HEK293 (cell line): ENCODE data around the gene PLEKHA6.

Experiments used
- MYNN ChIP-seq: fragments of 450-650 bp; formaldehyde crosslinking; IDR thresholded peaks from 2 replicates; pipeline ENCODE4 v1.5.1; 2016; ENCODE audit warnings: missing biosample characterization, missing genetic modification characterization, borderline replicate concordance
- SALL2 ChIP-seq: fragments of 450-650 bp; formaldehyde crosslinking; IDR thresholded peaks from 2 replicates; pipeline ENCODE4 v1.5.0; 2017; ENCODE audit warnings: missing biosample characterization, mild to moderate bottlenecking, missing genetic modification characterization, borderline replicate concordance
- ZNF274 ChIP-seq, 2 experiments: fragments of 200-500 bp in 1 of 2; fragments of 450-650 bp in 1 of 2; sonication (Bioruptor generic) in 1 of 2; formaldehyde crosslinking in 1 of 2; IDR thresholded peaks; 2 replicates each; pipeline versions ENCODE4 v1.5.1 to v1.6.1; 2014 to 2016; ENCODE audit warnings: borderline replicate concordance in 1 of 2, inconsistent platforms in 1 of 2, low read length in 1 of 2, missing biosample characterization in 1 of 2, missing genetic modification characterization in 1 of 2
- TF ChIP-seq, protein P1 (sequence below): fragments of 450-650 bp; formaldehyde crosslinking; IDR thresholded peaks from 2 replicates; pipeline ENCODE4 v1.5.1; 2016; ENCODE audit warnings: missing biosample characterization, missing genetic modification characterization
- TF ChIP-seq, protein P2 (sequence below): fragments of 450-650 bp; formaldehyde crosslinking; IDR thresholded peaks from 2 replicates; pipeline ENCODE4 v1.5.1; 2016; ENCODE audit warnings: missing biosample characterization, missing genetic modification characterization
- TF ChIP-seq, protein P3 (sequence below): fragments of 450-650 bp; formaldehyde crosslinking; IDR thresholded peaks from 2 replicates; pipeline ENCODE4 v1.5.0; 2017; ENCODE audit warnings: missing biosample characterization, missing genetic modification characterization, borderline replicate concordance
- TF ChIP-seq, protein P4 (sequence below): fragments of 450-650 bp; formaldehyde crosslinking; IDR thresholded peaks from 2 replicates; pipeline ENCODE4 v1.5.1; 2016; ENCODE audit warnings: missing biosample characterization, missing genetic modification characterization

DNA sequence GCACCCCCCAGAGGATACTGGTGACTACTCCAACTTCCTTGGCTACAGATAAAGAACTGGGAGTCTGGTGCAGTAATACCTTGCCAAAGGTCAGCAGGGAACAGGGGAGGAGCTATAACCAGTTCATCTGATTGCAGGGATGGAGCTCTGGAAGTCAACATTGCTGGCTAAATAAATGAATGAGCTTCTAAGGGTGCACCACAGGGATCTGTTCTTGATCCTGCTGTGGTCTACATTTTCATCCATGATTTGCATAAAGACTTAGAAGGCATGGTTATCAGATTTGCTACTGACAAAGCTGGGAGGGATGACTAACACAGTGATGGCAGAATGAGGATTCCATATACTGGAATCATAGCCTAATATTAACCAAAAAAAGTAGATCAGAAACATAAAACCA lies 18.3 kb downstream of the PLEKHA6 start:
- TF ChIP-seq SALL2 (tag by site-specific recombination) (no peak), MYNN (tag by site-specific recombination) (no peak), ZNF274 (IDR thresholded peaks at IDR 0.05; ENCODE audit: low read length) (no peak), ZNF274 (tag by site-specific recombination; IDR thresholded peaks at IDR 0.05; ENCODE audit: borderline replicate concordance) (no peak)
- TF ChIP-seq, protein P1, sequence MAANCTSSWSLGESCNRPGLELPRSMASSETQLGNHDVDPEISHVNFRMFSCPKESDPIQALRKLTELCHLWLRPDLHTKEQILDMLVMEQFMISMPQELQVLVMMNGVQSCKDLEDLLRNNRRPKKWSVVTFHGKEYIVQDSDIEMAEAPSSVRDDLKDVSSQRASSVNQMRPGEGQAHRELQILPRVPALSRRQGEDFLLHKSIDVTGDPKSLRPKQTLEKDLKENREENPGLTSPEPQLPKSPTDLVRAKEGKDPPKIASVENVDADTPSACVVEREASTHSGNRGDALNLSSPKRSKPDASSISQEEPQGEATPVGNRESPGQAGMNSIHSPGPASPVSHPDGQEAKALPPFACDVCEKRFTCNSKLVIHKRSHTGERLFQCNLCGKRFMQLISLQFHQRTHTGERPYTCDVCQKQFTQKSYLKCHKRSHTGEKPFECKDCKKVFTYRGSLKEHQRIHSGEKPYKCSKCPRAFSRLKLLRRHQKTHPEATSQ (tag by site-specific recombination), result no peak
- TF ChIP-seq, protein P2, sequence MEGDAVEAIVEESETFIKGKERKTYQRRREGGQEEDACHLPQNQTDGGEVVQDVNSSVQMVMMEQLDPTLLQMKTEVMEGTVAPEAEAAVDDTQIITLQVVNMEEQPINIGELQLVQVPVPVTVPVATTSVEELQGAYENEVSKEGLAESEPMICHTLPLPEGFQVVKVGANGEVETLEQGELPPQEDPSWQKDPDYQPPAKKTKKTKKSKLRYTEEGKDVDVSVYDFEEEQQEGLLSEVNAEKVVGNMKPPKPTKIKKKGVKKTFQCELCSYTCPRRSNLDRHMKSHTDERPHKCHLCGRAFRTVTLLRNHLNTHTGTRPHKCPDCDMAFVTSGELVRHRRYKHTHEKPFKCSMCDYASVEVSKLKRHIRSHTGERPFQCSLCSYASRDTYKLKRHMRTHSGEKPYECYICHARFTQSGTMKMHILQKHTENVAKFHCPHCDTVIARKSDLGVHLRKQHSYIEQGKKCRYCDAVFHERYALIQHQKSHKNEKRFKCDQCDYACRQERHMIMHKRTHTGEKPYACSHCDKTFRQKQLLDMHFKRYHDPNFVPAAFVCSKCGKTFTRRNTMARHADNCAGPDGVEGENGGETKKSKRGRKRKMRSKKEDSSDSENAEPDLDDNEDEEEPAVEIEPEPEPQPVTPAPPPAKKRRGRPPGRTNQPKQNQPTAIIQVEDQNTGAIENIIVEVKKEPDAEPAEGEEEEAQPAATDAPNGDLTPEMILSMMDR, result no peak
- TF ChIP-seq, protein P3, sequence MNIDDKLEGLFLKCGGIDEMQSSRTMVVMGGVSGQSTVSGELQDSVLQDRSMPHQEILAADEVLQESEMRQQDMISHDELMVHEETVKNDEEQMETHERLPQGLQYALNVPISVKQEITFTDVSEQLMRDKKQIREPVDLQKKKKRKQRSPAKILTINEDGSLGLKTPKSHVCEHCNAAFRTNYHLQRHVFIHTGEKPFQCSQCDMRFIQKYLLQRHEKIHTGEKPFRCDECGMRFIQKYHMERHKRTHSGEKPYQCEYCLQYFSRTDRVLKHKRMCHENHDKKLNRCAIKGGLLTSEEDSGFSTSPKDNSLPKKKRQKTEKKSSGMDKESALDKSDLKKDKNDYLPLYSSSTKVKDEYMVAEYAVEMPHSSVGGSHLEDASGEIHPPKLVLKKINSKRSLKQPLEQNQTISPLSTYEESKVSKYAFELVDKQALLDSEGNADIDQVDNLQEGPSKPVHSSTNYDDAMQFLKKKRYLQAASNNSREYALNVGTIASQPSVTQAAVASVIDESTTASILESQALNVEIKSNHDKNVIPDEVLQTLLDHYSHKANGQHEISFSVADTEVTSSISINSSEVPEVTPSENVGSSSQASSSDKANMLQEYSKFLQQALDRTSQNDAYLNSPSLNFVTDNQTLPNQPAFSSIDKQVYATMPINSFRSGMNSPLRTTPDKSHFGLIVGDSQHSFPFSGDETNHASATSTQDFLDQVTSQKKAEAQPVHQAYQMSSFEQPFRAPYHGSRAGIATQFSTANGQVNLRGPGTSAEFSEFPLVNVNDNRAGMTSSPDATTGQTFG (tag by site-specific recombination), result no peak
- TF ChIP-seq, protein P4, sequence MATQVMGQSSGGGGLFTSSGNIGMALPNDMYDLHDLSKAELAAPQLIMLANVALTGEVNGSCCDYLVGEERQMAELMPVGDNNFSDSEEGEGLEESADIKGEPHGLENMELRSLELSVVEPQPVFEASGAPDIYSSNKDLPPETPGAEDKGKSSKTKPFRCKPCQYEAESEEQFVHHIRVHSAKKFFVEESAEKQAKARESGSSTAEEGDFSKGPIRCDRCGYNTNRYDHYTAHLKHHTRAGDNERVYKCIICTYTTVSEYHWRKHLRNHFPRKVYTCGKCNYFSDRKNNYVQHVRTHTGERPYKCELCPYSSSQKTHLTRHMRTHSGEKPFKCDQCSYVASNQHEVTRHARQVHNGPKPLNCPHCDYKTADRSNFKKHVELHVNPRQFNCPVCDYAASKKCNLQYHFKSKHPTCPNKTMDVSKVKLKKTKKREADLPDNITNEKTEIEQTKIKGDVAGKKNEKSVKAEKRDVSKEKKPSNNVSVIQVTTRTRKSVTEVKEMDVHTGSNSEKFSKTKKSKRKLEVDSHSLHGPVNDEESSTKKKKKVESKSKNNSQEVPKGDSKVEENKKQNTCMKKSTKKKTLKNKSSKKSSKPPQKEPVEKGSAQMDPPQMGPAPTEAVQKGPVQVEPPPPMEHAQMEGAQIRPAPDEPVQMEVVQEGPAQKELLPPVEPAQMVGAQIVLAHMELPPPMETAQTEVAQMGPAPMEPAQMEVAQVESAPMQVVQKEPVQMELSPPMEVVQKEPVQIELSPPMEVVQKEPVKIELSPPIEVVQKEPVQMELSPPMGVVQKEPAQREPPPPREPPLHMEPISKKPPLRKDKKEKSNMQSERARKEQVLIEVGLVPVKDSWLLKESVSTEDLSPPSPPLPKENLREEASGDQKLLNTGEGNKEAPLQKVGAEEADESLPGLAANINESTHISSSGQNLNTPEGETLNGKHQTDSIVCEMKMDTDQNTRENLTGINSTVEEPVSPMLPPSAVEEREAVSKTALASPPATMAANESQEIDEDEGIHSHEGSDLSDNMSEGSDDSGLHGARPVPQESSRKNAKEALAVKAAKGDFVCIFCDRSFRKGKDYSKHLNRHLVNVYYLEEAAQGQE, result no peak
